ENCODE data around the gene SMYD3.

DNA sequence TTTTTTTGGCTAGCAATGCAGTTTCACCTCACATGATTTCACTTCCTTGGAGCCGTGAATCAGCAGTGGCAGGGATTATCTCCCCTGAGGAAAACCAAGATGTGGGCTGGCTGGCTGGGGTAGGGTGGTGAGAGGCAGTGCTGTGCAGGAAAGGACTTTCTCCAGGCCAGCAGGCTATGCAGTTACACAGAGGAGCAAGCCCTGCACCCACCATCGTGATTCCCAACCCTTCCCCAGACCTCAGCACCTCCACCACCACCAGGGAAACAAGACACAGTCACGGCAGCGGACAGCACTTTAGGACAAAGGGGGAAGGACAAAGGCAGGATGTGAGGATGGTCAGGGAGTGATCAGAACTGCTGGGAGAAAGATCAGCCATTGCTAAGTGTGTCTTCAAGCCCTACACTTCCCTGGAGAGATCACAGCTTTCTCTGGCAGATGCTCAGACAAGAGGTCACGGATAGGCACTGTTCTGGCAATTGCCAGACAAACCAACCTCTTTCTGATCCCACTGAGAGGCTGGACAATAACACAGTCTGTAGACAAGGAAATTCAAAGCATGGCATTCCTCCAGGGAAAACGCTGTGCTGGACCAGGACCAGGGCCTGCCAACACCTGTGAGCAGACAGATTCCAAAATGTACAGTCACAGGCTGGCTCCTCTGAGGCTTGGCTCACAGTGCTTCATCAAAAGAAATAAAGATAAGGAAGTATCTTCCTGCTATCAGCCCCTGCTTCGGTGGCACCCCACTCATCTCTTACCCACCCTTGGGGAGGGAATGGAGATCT, 509.4 kb downstream of the SMYD3 start:
- TF ChIP-seq POLR2A (IDR thresholded peaks at IDR 0.05) = no peak
- TF ChIP-seq, protein P1, sequence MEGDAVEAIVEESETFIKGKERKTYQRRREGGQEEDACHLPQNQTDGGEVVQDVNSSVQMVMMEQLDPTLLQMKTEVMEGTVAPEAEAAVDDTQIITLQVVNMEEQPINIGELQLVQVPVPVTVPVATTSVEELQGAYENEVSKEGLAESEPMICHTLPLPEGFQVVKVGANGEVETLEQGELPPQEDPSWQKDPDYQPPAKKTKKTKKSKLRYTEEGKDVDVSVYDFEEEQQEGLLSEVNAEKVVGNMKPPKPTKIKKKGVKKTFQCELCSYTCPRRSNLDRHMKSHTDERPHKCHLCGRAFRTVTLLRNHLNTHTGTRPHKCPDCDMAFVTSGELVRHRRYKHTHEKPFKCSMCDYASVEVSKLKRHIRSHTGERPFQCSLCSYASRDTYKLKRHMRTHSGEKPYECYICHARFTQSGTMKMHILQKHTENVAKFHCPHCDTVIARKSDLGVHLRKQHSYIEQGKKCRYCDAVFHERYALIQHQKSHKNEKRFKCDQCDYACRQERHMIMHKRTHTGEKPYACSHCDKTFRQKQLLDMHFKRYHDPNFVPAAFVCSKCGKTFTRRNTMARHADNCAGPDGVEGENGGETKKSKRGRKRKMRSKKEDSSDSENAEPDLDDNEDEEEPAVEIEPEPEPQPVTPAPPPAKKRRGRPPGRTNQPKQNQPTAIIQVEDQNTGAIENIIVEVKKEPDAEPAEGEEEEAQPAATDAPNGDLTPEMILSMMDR (IDR thresholded peaks at IDR 0.05) = no peak
